SK-N-SH treated with all-trans-retinoic acid at 6 μM for 48 hours (cell line): ENCODE measurements around the gene OSBPL3.

Experiments used
- ATAC-seq: fragments of 200-7000 bp; cut with Tn5 transposase; 3 replicates; pipeline ENCODE4 v1.9.1; 2020; ENCODE audit warnings: mild to moderate bottlenecking, moderate library complexity
- ARNTL ChIP-seq: fragments of 450-650 bp; formaldehyde crosslinking; IDR thresholded peaks from 2 replicates; pipeline ENCODE4 v1.5.0; 2020; ENCODE audit warnings: low read depth, mild to moderate bottlenecking, moderate library complexity, borderline replicate concordance
- CREB5 ChIP-seq: fragments of 250-450 bp; sonication (Bioruptor Pico); IDR thresholded peaks from 2 replicates; pipeline ENCODE4 v1.5.1; 2020; ENCODE audit warnings: low read depth, mild to moderate bottlenecking, moderate library complexity
- CSDC2 ChIP-seq: fragments of 250-450 bp; sonication (Bioruptor Pico); IDR thresholded peaks from 2 replicates; pipeline ENCODE4 v1.5.0; 2020; ENCODE audit warnings: mild to moderate bottlenecking, moderate library complexity
- CSRNP3 ChIP-seq: fragments of 250-450 bp; sonication (Bioruptor Pico); IDR thresholded peaks from 2 replicates; pipeline ENCODE4 v1.5.1; 2021; ENCODE audit warnings: mild to moderate bottlenecking, moderate library complexity
- ESRRG ChIP-seq: fragments of 250-450 bp; sonication (Bioruptor Pico); IDR thresholded peaks from 2 replicates; pipeline ENCODE4 v1.6.1; 2021; ENCODE audit warnings: mild to moderate bottlenecking
- GLIS3 ChIP-seq: fragments of 250-450 bp; sonication (Bioruptor Pico); IDR thresholded peaks from 2 replicates; pipeline ENCODE4 v1.5.0; 2020; ENCODE audit warnings: mild to moderate bottlenecking, moderate library complexity
- ISL1 ChIP-seq: fragments of 250-450 bp; sonication (Bioruptor Pico); IDR thresholded peaks from 2 replicates; pipeline ENCODE4 v2.1.2; 2022; ENCODE audit warnings: mild to moderate bottlenecking, moderate library complexity
- OSR1 ChIP-seq: fragments of 250-450 bp; sonication (Bioruptor Pico); IDR thresholded peaks from 2 replicates; pipeline ENCODE4 v1.8.0; 2022; ENCODE audit warnings: moderate library complexity, mild to moderate bottlenecking, inconsistent platforms
- PPARA ChIP-seq: fragments of 250-450 bp; sonication (Bioruptor Pico); IDR thresholded peaks from 2 replicates; pipeline ENCODE4 v1.5.0; 2020; ENCODE audit warnings: mild to moderate bottlenecking, borderline replicate concordance
- RARB ChIP-seq: fragments of 250-450 bp; sonication (Bioruptor Pico); IDR thresholded peaks from 2 replicates; pipeline ENCODE4 v1.8.0; 2021; ENCODE audit warnings: mild to moderate bottlenecking, moderate library complexity
- SNAI2 ChIP-seq: fragments of 250-450 bp; sonication (Bioruptor Pico); IDR thresholded peaks from 2 replicates; pipeline ENCODE4 v1.5.0; 2020; ENCODE audit warnings: mild to moderate bottlenecking, moderate library complexity
- TCF4 ChIP-seq: fragments of 250-450 bp; sonication (Bioruptor Pico); IDR thresholded peaks from 2 replicates; pipeline ENCODE4 v1.8.0; 2021; ENCODE audit warnings: mild to moderate bottlenecking, moderate library complexity, borderline replicate concordance
- TOX ChIP-seq: fragments of 250-450 bp; sonication (Bioruptor Pico); IDR thresholded peaks from 2 replicates; pipeline ENCODE4 v1.8.0; 2021; ENCODE audit warnings: mild to moderate bottlenecking, moderate library complexity, borderline replicate concordance
- TSHZ2 ChIP-seq: fragments of 250-450 bp; sonication (Bioruptor Pico); IDR thresholded peaks from 2 replicates; pipeline ENCODE4 v1.5.0; 2020; ENCODE audit warnings: mild to moderate bottlenecking, moderate library complexity
- ZC3H10 ChIP-seq: fragments of 250-450 bp; sonication (Bioruptor Pico); IDR thresholded peaks from 2 replicates; pipeline ENCODE4 v1.5.1; 2021; ENCODE audit warnings: mild to moderate bottlenecking, moderate library complexity
- ZFP3 ChIP-seq: fragments of 250-450 bp; sonication (Bioruptor Pico); IDR thresholded peaks from 2 replicates; pipeline ENCODE4 v1.5.0; 2020; ENCODE audit warnings: mild to moderate bottlenecking, moderate library complexity
- ZFP30 ChIP-seq: fragments of 450-650 bp; formaldehyde crosslinking; IDR thresholded peaks from 2 replicates; pipeline ENCODE4 v1.5.0; 2022; ENCODE audit warnings: mild to moderate bottlenecking, moderate library complexity
- ZNF565 ChIP-seq: fragments of 450-650 bp; formaldehyde crosslinking; conservative IDR thresholded peaks from 2 replicates; pipeline ENCODE4 v1.5.0; 2020; ENCODE audit warnings: low read depth, mild to moderate bottlenecking, moderate library complexity
- ZNF8 ChIP-seq: fragments of 450-650 bp; formaldehyde crosslinking; IDR thresholded peaks from 2 replicates; pipeline ENCODE4 v1.5.0; 2020; ENCODE audit warnings: mild to moderate bottlenecking, moderate library complexity
- TF ChIP-seq, protein P1 (sequence below): fragments of 250-450 bp; sonication (Bioruptor Pico); IDR thresholded peaks from 2 replicates; pipeline ENCODE4 v1.8.0; 2021; ENCODE audit warnings: low read depth, mild to moderate bottlenecking, moderate library complexity, borderline replicate concordance

Gene OSBPL3

GRCh38 chr7:24930856-24931255 is 49.1 kb downstream of the OSBPL3 start:
- TF ChIP-seq CREB5 (no peak), TSHZ2 (CRISPR knock-in tag) (no peak), ZNF565 (no peak), TCF4 (no peak), ZFP3 (CRISPR knock-in tag) (no peak), ZFP30 (CRISPR knock-in tag) (no peak), CSDC2 (CRISPR knock-in tag) (no peak)
- TF ChIP-seq, all 23 proteins: peak for 0
- ATAC-seq: no peak

GRCh38 chr7:24926623-24927524 is 53.1 kb downstream of the OSBPL3 start:
- ATAC-seq: peak; percentile 75
- TF ChIP-seq CSRNP3 (CRISPR knock-in tag): no peak
- TF ChIP-seq SNAI2: no peak
- TF ChIP-seq OSR1: no peak
- TF ChIP-seq ZNF8 (CRISPR knock-in tag): no peak
- TF ChIP-seq GLIS3 (CRISPR knock-in tag): no peak
- no peak for TF ChIP-seq TOX (CRISPR knock-in tag)
- no peak for TF ChIP-seq PPARA (CRISPR knock-in tag)

DNA sequence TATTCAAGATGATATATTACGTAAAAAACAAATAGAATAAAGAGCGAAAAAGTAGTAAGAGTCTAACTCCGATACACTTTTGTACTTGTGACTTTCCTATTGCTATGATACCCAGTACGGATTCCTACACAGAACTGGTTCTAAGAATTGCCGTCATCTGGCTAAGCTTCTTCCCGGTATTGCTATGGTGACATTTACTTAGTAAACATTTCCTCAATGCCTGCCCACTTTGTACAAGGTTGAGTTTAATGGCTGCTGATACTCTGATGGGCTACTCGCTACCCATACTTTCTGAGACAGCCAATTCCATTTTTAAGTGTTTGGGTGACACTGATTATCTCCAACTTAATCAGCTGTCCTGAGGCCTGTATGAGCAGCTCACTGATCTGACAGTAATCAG is 55.6 kb downstream of the OSBPL3 start:
- TF ChIP-seq ESRRG (CRISPR knock-in tag): no peak
- TF ChIP-seq ARNTL (CRISPR knock-in tag): no peak
- TF ChIP-seq ISL1 (CRISPR knock-in tag): no peak
- no peak for TF ChIP-seq CREB5
- TF ChIP-seq PPARA (CRISPR knock-in tag): no peak
- TF ChIP-seq TOX (CRISPR knock-in tag): no peak
- no peak for TF ChIP-seq TSHZ2 (CRISPR knock-in tag)
- TF ChIP-seq RARB (CRISPR knock-in tag): no peak
- no peak for TF ChIP-seq ZFP3 (CRISPR knock-in tag)
- no peak for TF ChIP-seq GLIS3 (CRISPR knock-in tag)
- no peak for TF ChIP-seq SNAI2
- no peak for TF ChIP-seq CSRNP3 (CRISPR knock-in tag)
- TF ChIP-seq OSR1: no peak
- TF ChIP-seq ZNF8 (CRISPR knock-in tag): no peak
- TF ChIP-seq TCF4: no peak
- no peak for TF ChIP-seq ZC3H10
- no peak for TF ChIP-seq ZNF565
- TF ChIP-seq, protein P1, sequence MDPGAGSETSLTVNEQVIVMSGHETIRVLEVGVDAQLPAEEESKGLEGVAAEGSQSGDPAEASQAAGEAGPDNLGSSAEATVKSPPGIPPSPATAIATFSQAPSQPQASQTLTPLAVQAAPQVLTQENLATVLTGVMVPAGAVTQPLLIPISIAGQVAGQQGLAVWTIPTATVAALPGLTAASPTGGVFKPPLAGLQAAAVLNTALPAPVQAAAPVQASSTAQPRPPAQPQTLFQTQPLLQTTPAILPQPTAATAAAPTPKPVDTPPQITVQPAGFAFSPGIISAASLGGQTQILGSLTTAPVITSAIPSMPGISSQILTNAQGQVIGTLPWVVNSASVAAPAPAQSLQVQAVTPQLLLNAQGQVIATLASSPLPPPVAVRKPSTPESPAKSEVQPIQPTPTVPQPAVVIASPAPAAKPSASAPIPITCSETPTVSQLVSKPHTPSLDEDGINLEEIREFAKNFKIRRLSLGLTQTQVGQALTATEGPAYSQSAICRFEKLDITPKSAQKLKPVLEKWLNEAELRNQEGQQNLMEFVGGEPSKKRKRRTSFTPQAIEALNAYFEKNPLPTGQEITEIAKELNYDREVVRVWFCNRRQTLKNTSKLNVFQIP (CRISPR knock-in tag): no peak
- ATAC-seq: no peak
